Skeletal muscle satellite cell (primary cell): ENCODE data around the gene CELF2.
A peak's percentile ranks its signal among the peaks of the same experiment; 100 is the strongest.
"Not testable (repeated sequence)": the region's sequence is repeated elsewhere in the genome, so short reads cannot be mapped to it uniquely, and the experiment has no call there.

Experiments used
- H3K27me3 ChIP-seq: 2 replicates; pipeline ENCODE4 v1.7.0; 2013; ENCODE audit warnings: low read length; ENCODE audit not compliant: control insufficient read depth, insufficient read depth
- H3K36me3 ChIP-seq: 2 replicates; pipeline ENCODE4 v1.7.0; 2013; ENCODE audit warnings: mild to moderate bottlenecking, control low read depth, low read length; ENCODE audit not compliant: insufficient read depth
- H3K4me1 ChIP-seq: 2 replicates; pipeline ENCODE4 v1.7.0; 2013; ENCODE audit warnings: low read length; ENCODE audit not compliant: control insufficient read depth, insufficient read depth
- H3K4me2 ChIP-seq: 2 replicates; pipeline ENCODE4 v1.7.0; 2013; ENCODE audit warnings: mild to moderate bottlenecking, low read length
- H3K4me3 ChIP-seq: 2 replicates; pipeline ENCODE4 v1.7.0; 2013; ENCODE audit warnings: low read length
- H3K9ac ChIP-seq: 2 replicates; pipeline ENCODE4 v1.7.0; 2013; ENCODE audit warnings: mild to moderate bottlenecking, low read depth, low read length, moderate library complexity
- H3K9me3 ChIP-seq: replicated peaks from 2 replicates; pipeline ENCODE4 v1.7.0; 2013; ENCODE audit warnings: mild to moderate bottlenecking, control low read depth, low read length

Gene CELF2

GRCh38 chr10:11358011-11358410 is 340.3 kb downstream of the CELF2 start:
- no peak overlapping the region for H3K9ac ChIP-seq
- H3K36me3 ChIP-seq: no peaks in the 10 kb centered on the region
- no peaks in the 10 kb centered on the region for H3K9me3 ChIP-seq
- H3K4me2 ChIP-seq: no peak overlapping the region
- no peaks in the 10 kb centered on the region for H3K4me1 ChIP-seq
- H3K27me3 ChIP-seq: peaks cover 9% of the 10 kb centered on the region
- no peak overlapping the region for H3K4me3 ChIP-seq

- Histone ChIP-seq H3K4me3 (no peak overlapping the region), H3K9me3 (no peaks in the 10 kb centered on the region), H3K9ac (no peak overlapping the region), H3K4me2 (no peak overlapping the region), H3K27me3 (peaks cover 9% of the 10 kb centered on the region), H3K4me1 (no peaks in the 10 kb centered on the region), H3K36me3 (no peaks in the 10 kb centered on the region)
Measured at GRCh38 chr10:11358923-11359575, 341.4 kb downstream of the CELF2 start.

GRCh38 chr10:11359869-11360268 is 342.2 kb downstream of the CELF2 start:
- H3K9ac ChIP-seq: no peak overlapping the region
- H3K4me2 ChIP-seq: no peak overlapping the region
- H3K27me3 ChIP-seq: peaks cover 9% of the 10 kb centered on the region
- no peaks in the 10 kb centered on the region for H3K36me3 ChIP-seq
- H3K9me3 ChIP-seq: no peaks in the 10 kb centered on the region
- H3K4me3 ChIP-seq: no peak overlapping the region
- H3K4me1 ChIP-seq: no peaks in the 10 kb centered on the region

GRCh38 chr10:11363497-11363896 is 345.8 kb downstream of the CELF2 start:
- H3K36me3 ChIP-seq: no peaks in the 10 kb centered on the region
- H3K9me3 ChIP-seq: no peaks in the 10 kb centered on the region
- no peak overlapping the region for H3K4me3 ChIP-seq
- H3K9ac ChIP-seq: no peak overlapping the region
- no peaks in the 10 kb centered on the region for H3K4me1 ChIP-seq
- H3K27me3 ChIP-seq: peaks cover 3% of the 10 kb centered on the region
- H3K4me2 ChIP-seq: no peak overlapping the region

- no peak overlapping the region for H3K4me3 ChIP-seq
- no peak overlapping the region for H3K9ac ChIP-seq
- H3K36me3 ChIP-seq: no peaks in the 10 kb centered on the region
- H3K4me1 ChIP-seq: no peaks in the 10 kb centered on the region
- no peak overlapping the region for H3K4me2 ChIP-seq
- peaks cover 4% of the 10 kb centered on the region for H3K27me3 ChIP-seq
- no peaks in the 10 kb centered on the region for H3K9me3 ChIP-seq
Measured at GRCh38 chr10:11364241-11364640, 346.6 kb downstream of the CELF2 start.

GRCh38 chr10:11366889-11367288 is 349.2 kb downstream of the CELF2 start:
- H3K4me2 ChIP-seq, H3K27me3 ChIP-seq, H3K9me3 ChIP-seq, H3K4me1 ChIP-seq, H3K9ac ChIP-seq, H3K36me3 ChIP-seq, H3K4me3 ChIP-seq: not testable (repeated sequence)

- Histone ChIP-seq H3K4me2 (no peak overlapping the region), H3K4me1 (no peaks in the 10 kb centered on the region), H3K9ac (no peak overlapping the region), H3K4me3 (no peak overlapping the region), H3K36me3 (no peaks in the 10 kb centered on the region), H3K9me3 (no peaks in the 10 kb centered on the region), H3K27me3 (peaks cover 4% of the 10 kb centered on the region)
Measured at GRCh38 chr10:11367505-11367904, 349.8 kb downstream of the CELF2 start.

- H3K4me1 ChIP-seq: no peaks in the 10 kb centered on the region
- no peak overlapping the region for H3K4me3 ChIP-seq
- no peaks in the 10 kb centered on the region for H3K9me3 ChIP-seq
- no peak overlapping the region for H3K4me2 ChIP-seq
- H3K27me3 ChIP-seq: peaks cover 12% of the 10 kb centered on the region
- no peak overlapping the region for H3K9ac ChIP-seq
- H3K36me3 ChIP-seq: no peaks in the 10 kb centered on the region
Measured at GRCh38 chr10:11373717-11374171, 356.1 kb downstream of the CELF2 start.

GRCh38 chr10:11377267-11377666 is 359.6 kb downstream of the CELF2 start:
- Histone ChIP-seq H3K4me1 (peaks cover 21% of the 10 kb centered on the region), H3K27me3 (peaks cover 16% of the 10 kb centered on the region), H3K4me3 (no peak overlapping the region), H3K9ac (no peak overlapping the region), H3K36me3 (no peaks in the 10 kb centered on the region), H3K4me2 (no peak overlapping the region), H3K9me3 (no peaks in the 10 kb centered on the region)

GRCh38 chr10:11378835-11379234 is 361.2 kb downstream of the CELF2 start:
- Histone ChIP-seq H3K9me3 (no peaks in the 10 kb centered on the region), H3K36me3 (no peaks in the 10 kb centered on the region), H3K27me3 (peaks cover 25% of the 10 kb centered on the region), H3K4me3 (no peak overlapping the region), H3K4me2 (no peak overlapping the region), H3K9ac (no peak overlapping the region), H3K4me1 (peaks cover 21% of the 10 kb centered on the region)

- H3K4me2 ChIP-seq: peak overlapping the region; percentile 40
- H3K36me3 ChIP-seq: no peaks in the 10 kb centered on the region
- peak overlapping the region; percentile 45 for H3K4me3 ChIP-seq
- peaks cover 21% of the 10 kb centered on the region for H3K4me1 ChIP-seq
- H3K9me3 ChIP-seq: no peaks in the 10 kb centered on the region
- no peak overlapping the region for H3K9ac ChIP-seq
- peaks cover 27% of the 10 kb centered on the region for H3K27me3 ChIP-seq
Measured at GRCh38 chr10:11379771-11380170, 362.1 kb downstream of the CELF2 start.

GRCh38 chr10:11381023-11381422 is 363.4 kb downstream of the CELF2 start:
- Histone ChIP-seq H3K4me2 (no peak overlapping the region), H3K9ac (no peak overlapping the region), H3K36me3 (no peaks in the 10 kb centered on the region), H3K9me3 (no peaks in the 10 kb centered on the region), H3K4me1 (peaks cover 21% of the 10 kb centered on the region), H3K27me3 (peaks cover 24% of the 10 kb centered on the region), H3K4me3 (no peak overlapping the region)
